ENCODE results near the gene TMTC1. TPM values are rescaled to one million over a fixed set of nuclear protein-coding genes. Genes with fewer than 3 reads are reported as not detected.

TMTC1 gene
- total and polyA plus RNA-seq, 2 experiments from 2014 or later, result 4.8 to 24.3 TPM

- no peak for TF ChIP-seq ZNF462 (CRISPR knock-in tag; IDR thresholded peaks at IDR 0.05)
- no peak for TF ChIP-seq CREB1 (CRISPR knock-in tag; IDR thresholded peaks at IDR 0.05; ENCODE audit: low read depth)
Measured at GRCh38 chr12:29771786-29772185, 12.0 kb downstream of the TMTC1 start (continued).

GRCh38 chr12:29771165-29771564 is 12.6 kb downstream of the TMTC1 start:
- no peak overlapping the region for H3K4me2 ChIP-seq
- no peak for ATAC-seq
- no peak overlapping the region for H3K4me3 ChIP-seq

GRCh38 chr12:29769162-29769858 is 14.4 kb downstream of the TMTC1 start:
- no peaks in the 10 kb centered on the region for H3F3A ChIP-seq (replicated peaks; ENCODE audit: low read depth)
- no peak overlapping the region for H3K27ac ChIP-seq (ENCODE audit: low read depth)
- H3K4me2 ChIP-seq, result no peak overlapping the region
- H3K27me3 ChIP-seq (ENCODE audit: insufficient read depth), result no peaks in the 10 kb centered on the region
- ATAC-seq (no peak), DNase-seq (ENCODE audit: low spot score) (no peak)
- H3K4me3 Mint-ChIP-seq, result no peak overlapping the region
- peaks cover 4% of the 10 kb centered on the region; the same call in 2 of the 3 replicates for H3K9me3 Mint-ChIP-seq
- H3K9me2 ChIP-seq (ENCODE audit: insufficient read depth), result no peaks in the 10 kb centered on the region
- H3K36me3 ChIP-seq (ENCODE audit: insufficient read depth), result no peaks in the 10 kb centered on the region
- H2AFZ ChIP-seq, result no peak overlapping the region
- H3K4me1 Mint-ChIP-seq, result peaks cover 27% of the 10 kb centered on the region
- H4K20me1 ChIP-seq (replicated peaks; ENCODE audit: insufficient read depth), result 0 out of 2 replicates have a peak, but pooled peaks cover 10% of the 10 kb centered on the region
- H3K79me2 ChIP-seq (replicated peaks; ENCODE audit: insufficient read depth), result peaks cover 66% of the 10 kb centered on the region
- no peaks in the 10 kb centered on the region for H3K27me3 Mint-ChIP-seq (ENCODE audit: insufficient read depth, low read depth, poor library complexity)
- H3K27ac Mint-ChIP-seq, result no peak overlapping the region
- no peak overlapping the region for H3K4me3 ChIP-seq
- H3K4me1 ChIP-seq (ENCODE audit: insufficient read depth), result peaks cover 12% of the 10 kb centered on the region; the same call in 1 of the 2 replicates
- H3K36me3 Mint-ChIP-seq (ENCODE audit: low read depth), result peaks cover 20% of the 10 kb centered on the region
- TF ChIP-seq CREB1 (CRISPR knock-in tag; IDR thresholded peaks at IDR 0.05; ENCODE audit: low read depth) (no peak), CTCF (conservative IDR thresholded peaks at IDR 0.05; ENCODE audit: low read depth in 2 of 2) (no peak), ZNF331 (CRISPR knock-in tag; IDR thresholded peaks at IDR 0.05; ENCODE audit: low read depth) (no peak), JUNB (IDR thresholded peaks at IDR 0.05; ENCODE audit: unreplicated experiment) (no peak), STAT1 (IDR thresholded peaks at IDR 0.05; ENCODE audit: unreplicated experiment) (no peak), EZH2 (IDR thresholded peaks at IDR 0.05; ENCODE audit: low read depth, unreplicated experiment) (no peak)

More at GRCh38 chr12:29771165-29771564, 12.6 kb downstream of the TMTC1 start:
- H3K27ac Mint-ChIP-seq, result no peak overlapping the region
- H3K9me3 Mint-ChIP-seq, result peaks cover 22% of the 10 kb centered on the region
- Histone ChIP-seq H2AFZ (no peak overlapping the region), H4K20me1 (replicated peaks; ENCODE audit: insufficient read depth) (0 out of 2 replicates have a peak, but pooled peaks cover 10% of the 10 kb centered on the region), H3F3A (replicated peaks; ENCODE audit: low read depth) (no peaks in the 10 kb centered on the region), H3K4me1 (ENCODE audit: insufficient read depth) (peaks cover 12% of the 10 kb centered on the region; the same call in 1 of the 2 replicates), H3K9me2 (ENCODE audit: insufficient read depth) (no peaks in the 10 kb centered on the region), H3K36me3 (ENCODE audit: insufficient read depth) (peaks cover 8% of the 10 kb centered on the region), H3K27ac (ENCODE audit: low read depth) (no peak overlapping the region), H3K27me3 (ENCODE audit: insufficient read depth) (no peaks in the 10 kb centered on the region), H3K79me2 (replicated peaks; ENCODE audit: insufficient read depth) (peaks cover 84% of the 10 kb centered on the region)
- H3K36me3 Mint-ChIP-seq (ENCODE audit: low read depth), result peaks cover 33% of the 10 kb centered on the region
- no peak for DNase-seq (ENCODE audit: low spot score)
- H3K4me3 Mint-ChIP-seq, result no peak overlapping the region
- H3K27me3 Mint-ChIP-seq (ENCODE audit: insufficient read depth, low read depth, poor library complexity), result no peaks in the 10 kb centered on the region
- H3K4me1 Mint-ChIP-seq, result peaks cover 27% of the 10 kb centered on the region
- TF ChIP-seq EZH2 (IDR thresholded peaks at IDR 0.05; ENCODE audit: low read depth, unreplicated experiment), result no peak
